Central memory CD4-positive, alpha-beta T cell (primary cell): ENCODE results near the gene SH2D6.
"Not testable (repeated sequence)": the region's sequence is repeated elsewhere in the genome, so short reads cannot be mapped to it uniquely, and the experiment has no call there.

Experiments used
- DNase-seq: peaks from one replicate; pipeline ENCODE4 v3.0.0; 2022

The SH2D6 gene

DNA sequence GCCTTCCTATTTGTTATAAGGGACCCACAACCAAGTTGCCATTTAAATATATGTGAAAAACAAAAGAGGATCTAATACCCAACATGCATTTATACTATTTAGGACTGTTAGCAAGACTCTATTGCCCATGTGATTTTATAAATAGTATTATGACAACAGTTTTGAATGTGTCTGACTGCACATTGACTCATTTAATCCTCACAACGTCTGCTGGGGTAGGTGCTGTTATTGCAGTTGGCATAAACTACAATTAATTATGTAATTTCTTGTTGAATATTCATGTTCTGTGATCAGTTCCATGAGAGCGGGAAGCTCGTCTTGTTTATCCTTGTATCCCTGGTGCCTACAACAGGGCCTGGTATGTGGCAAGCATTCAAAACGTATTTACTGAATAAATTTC is 53.7 kb downstream of the SH2D6 start:
- DNase-seq = no peak

DNA sequence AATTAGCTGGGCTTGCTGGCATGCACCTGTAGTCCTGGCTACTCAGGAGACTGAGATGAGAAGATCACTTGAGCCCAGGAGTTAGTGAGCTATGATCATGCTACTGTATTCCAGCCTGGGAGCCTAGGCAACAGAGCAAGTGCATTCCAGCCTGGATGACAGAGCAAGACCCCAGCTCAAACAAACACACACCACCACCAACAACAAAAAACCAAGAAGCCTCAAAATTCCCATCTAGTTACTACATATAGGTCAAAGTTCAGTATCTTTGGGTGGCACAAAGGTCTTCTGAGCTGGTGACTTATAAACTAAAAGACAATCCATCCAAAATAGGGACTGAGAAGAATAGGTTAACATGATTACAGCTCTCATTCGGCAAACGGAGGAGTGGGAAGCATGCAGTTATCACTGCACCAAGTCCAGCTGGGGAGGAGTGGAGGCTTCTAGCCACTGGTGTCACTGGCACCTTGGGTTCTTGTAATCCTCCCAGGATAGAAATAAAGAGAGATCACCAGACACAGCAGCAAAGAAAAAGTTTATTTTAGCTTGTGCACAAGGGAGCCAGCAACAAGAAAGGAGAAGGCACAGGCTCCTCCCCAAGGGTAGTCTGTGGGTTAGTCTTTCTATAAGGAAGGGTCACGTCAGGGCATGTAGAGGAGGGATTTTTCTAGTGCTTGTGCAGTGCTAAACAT is 57.4 kb downstream of the SH2D6 start:
- DNase-seq = no peak

DNA sequence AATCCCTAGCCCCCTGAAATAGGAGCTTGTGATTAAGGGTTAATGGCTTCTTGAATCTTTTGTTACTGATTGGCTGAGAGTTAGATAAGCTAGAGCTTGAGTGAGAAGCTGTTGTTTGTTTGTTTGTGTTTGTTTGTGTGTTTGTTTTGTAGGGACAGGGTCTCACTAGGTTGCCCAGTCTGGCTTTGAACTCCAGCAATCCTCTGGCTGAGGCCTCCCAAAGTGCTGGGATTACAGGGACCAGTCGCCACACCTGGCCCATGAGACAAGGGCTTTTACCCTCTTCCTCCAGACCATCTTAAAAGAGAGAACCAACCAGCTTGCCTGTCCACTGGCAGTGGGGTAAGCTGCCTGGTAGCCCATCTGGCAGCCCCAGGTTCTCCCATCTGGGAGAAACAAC is 58.1 kb downstream of the SH2D6 start:
- DNase-seq = no peak

DNA sequence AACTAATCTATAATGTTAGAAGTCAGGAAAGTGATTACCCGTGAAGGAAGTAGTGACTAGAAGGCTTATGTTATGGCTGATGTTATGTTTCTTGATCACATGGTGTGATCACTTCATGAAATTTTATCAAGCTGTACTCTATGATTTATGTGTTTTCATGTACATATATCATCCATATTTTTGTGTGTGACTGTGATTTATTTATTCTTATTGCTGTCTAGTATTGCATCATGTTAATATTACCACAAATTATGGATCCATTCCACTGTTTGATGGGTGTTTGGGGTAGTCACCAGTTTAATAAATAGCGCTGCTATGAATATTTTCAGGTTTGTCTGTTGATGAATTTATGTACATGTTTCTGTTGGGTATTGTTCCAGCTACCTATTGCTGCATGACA is 59.4 kb downstream of the SH2D6 start:
- DNase-seq = no peak

DNA sequence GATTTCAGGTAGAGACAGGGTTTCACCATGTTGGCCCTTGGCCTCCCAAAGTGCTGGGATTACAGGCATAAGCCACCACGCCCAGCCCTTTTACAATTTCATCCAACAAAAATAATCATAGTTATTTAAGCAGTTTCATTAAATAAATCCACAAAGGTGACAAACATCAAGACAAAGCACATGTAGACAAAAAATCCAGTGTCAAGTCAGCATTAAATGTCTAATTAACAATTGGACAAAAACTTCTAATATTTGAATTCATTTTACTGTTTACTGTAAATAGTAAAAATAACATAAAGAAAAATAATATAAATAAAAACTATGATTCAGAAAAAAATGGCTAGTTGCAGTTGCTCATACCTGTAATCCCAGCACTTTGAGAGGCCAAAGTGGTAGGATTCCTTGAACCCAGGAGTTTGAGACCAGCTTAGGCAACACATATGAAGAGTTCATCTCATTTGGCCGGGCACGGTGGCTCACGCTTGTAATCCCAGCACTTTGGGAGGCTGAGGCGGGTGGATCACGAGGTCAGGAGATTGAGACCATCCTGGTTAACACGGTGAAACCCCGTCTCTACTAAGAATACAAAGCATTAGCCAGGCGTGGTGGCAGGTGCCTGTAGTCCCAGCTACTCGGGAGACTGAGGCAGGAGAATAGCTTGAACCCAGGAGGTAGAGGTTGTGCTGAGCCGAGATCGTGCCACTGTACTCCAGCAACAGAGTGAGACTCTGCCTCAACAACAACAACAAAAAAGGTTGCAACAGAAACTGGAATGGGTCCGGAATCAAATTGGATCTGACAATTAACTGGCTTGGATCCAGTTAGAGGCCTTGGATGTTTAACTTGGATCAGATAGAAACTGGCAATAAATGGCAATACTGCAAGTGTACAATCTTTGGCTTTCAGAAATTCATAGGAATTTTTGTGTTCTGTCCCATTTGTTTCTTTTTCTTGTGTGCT is 63.6 kb downstream of the SH2D6 start:
- DNase-seq = no peak

DNA sequence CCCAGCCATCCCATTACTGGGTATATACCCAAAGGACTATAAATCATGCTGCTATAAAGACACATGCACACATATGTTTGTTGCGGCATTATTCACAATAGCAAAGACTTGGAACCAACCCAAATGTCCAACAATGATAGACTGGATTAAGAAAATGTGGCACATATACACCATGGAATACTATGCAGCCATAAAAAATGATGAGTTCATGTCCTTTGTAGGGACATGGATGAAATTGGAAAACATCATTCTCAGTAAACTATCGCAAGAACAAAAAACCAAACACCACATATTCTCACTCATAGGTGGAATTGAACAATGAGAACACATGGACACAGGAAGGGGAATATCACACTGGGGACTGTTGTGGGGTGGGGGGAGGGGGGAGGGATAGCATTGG is 66.1 kb downstream of the SH2D6 start:
- DNase-seq = not testable (repeated sequence)

DNA sequence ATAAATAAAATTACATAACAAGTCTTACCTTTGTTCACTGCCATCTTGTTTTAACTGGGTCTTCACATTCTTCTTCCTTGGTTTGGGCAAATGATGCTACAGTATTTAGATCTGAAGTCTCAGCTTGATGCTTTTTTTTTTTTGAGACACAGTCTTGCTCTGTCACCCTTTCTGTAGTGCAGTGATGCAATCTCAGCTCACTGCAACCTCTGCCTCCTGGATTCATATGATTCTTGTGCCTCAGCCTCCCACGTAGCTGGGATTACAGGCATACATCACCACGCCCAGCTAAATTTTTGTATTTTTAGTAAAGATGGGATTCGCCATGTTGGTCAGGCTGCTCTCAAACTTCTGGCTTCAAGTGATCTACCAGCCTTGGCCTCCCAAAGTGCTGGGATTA is 67.3 kb downstream of the SH2D6 start:
- no peak for DNase-seq
